Measurements from ENCODE around the gene SLC25A46. TPM values are rescaled to one million over a fixed set of nuclear protein-coding genes. Genes with fewer than 3 reads are reported as not detected.

Gene SLC25A46
- total RNA-seq, 1 donor from 2014 or later, result 43.6 TPM

DNA sequence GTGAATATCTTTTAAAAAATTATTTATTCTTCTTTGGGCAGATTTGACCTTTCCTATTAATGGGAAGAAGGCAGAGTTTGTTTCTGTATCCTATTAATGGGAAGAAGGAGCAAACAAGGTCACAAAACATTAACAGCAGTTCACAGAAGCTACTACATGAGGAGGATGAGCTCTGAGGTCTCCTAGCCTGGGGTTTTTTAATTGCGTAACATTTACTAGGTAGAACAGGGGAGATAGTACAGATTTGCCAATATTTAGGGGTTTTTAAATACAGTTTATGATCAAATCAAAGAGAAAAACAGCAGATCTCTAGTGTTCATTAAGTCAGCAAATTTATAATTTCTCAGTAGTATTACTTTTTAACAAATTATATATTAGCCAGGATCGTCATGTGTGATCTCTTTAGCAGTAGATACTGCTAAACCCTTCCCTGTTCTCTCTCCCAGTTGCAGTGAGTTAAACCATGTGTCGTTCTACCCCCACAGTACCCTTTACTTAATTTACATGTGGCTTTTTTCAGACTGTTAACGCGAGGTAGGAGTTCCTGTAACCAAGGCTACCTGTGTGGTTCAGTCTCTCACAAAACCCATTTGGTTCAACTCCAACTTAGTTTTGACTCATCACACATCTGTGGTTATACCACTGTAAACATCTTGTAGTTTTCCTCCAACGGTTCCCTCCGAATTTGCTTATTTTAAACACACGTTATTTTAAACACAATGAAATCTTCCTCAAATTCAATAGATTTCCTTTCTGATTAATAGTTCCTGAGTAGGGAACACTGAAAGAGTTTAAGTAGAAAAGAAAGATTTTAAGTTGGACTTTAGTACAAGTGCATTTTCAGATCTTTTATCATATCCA lies 13.3 kb downstream of the SLC25A46 start:
- H3K9ac ChIP-seq, result no peak overlapping the region
- no peaks in the 10 kb centered on the region for H3F3A ChIP-seq (ENCODE audit: low read depth)
- no peak overlapping the region for H3K4me2 ChIP-seq
- Mint-ChIP-seq H3K9me3 (no peaks in the 10 kb centered on the region), H3K4me1 (no peaks in the 10 kb centered on the region), H3K27me3 (ENCODE audit: insufficient read depth, low read depth) (no peaks in the 10 kb centered on the region), H3K27ac (no peak overlapping the region), H3K36me3 (peaks cover 2% of the 10 kb centered on the region), H3K4me3 (no peak overlapping the region)
- H3K9me3 ChIP-seq (ENCODE audit: low read depth), result no peaks in the 10 kb centered on the region
- no peak for DNase-seq (ENCODE audit: low spot score)
- H3K27me3 ChIP-seq, result no peaks in the 10 kb centered on the region
- peaks cover 8% of the 10 kb centered on the region for H3K36me3 ChIP-seq
- no peak overlapping the region for H3K4me3 ChIP-seq
- no peaks in the 10 kb centered on the region for H3K79me2 ChIP-seq (ENCODE audit: low read depth)
- TF ChIP-seq, protein P1, sequence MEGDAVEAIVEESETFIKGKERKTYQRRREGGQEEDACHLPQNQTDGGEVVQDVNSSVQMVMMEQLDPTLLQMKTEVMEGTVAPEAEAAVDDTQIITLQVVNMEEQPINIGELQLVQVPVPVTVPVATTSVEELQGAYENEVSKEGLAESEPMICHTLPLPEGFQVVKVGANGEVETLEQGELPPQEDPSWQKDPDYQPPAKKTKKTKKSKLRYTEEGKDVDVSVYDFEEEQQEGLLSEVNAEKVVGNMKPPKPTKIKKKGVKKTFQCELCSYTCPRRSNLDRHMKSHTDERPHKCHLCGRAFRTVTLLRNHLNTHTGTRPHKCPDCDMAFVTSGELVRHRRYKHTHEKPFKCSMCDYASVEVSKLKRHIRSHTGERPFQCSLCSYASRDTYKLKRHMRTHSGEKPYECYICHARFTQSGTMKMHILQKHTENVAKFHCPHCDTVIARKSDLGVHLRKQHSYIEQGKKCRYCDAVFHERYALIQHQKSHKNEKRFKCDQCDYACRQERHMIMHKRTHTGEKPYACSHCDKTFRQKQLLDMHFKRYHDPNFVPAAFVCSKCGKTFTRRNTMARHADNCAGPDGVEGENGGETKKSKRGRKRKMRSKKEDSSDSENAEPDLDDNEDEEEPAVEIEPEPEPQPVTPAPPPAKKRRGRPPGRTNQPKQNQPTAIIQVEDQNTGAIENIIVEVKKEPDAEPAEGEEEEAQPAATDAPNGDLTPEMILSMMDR (IDR thresholded peaks at IDR 0.05), result no peak
- TF ChIP-seq EZH2phosphoT487 (IDR thresholded peaks at IDR 0.05) (no peak), EZH2 (IDR thresholded peaks at IDR 0.05) (no peak)
- H4K20me1 ChIP-seq (ENCODE audit: low read depth), result no peaks in the 10 kb centered on the region
- no peak overlapping the region for H2AFZ ChIP-seq (replicated peaks)
- H3K4me1 ChIP-seq, result no peaks in the 10 kb centered on the region
- H3K27ac ChIP-seq, result no peak overlapping the region

DNA sequence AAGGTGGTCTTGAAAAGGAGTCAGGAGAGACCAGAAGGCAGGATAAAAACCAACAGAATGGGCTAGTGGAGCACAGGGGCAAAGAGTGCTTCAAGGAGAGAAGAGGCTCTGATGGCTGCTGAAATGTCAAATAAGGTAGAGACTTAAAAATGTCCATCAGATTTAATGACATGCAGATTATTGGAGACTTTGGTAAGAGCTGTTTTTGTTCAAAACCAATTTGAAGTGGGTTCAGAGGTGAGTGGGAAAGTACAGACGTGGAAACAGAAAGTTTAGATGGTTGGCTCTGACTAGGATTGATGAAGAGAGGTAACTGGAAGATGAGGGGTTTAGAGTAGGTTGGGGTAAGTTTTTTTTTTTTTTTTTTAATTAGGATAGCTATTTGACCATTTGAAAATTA lies 14.1 kb downstream of the SLC25A46 start:
- TF ChIP-seq, protein P1 (IDR thresholded peaks at IDR 0.05), result no peak
- TF ChIP-seq EZH2phosphoT487 (IDR thresholded peaks at IDR 0.05) (no peak), EZH2 (IDR thresholded peaks at IDR 0.05) (no peak)
- Histone ChIP-seq H3K4me1 (no peaks in the 10 kb centered on the region), H4K20me1 (ENCODE audit: low read depth) (no peaks in the 10 kb centered on the region), H3K36me3 (peaks cover 12% of the 10 kb centered on the region), H3K4me3 (no peak overlapping the region), H2AFZ (replicated peaks) (no peak overlapping the region), H3K27ac (no peak overlapping the region), H3K79me2 (ENCODE audit: low read depth) (no peaks in the 10 kb centered on the region), H3F3A (ENCODE audit: low read depth) (no peaks in the 10 kb centered on the region), H3K27me3 (no peaks in the 10 kb centered on the region), H3K9ac (no peak overlapping the region), H3K4me2 (no peak overlapping the region), H3K9me3 (ENCODE audit: low read depth) (no peaks in the 10 kb centered on the region)
- no peak for DNase-seq (ENCODE audit: low spot score)
- no peak overlapping the region for H3K4me3 Mint-ChIP-seq
- H3K9me3 Mint-ChIP-seq, result no peaks in the 10 kb centered on the region
- no peaks in the 10 kb centered on the region for H3K27me3 Mint-ChIP-seq (ENCODE audit: insufficient read depth, low read depth)
- H3K27ac Mint-ChIP-seq, result no peak overlapping the region
- peaks cover 2% of the 10 kb centered on the region for H3K36me3 Mint-ChIP-seq
- H3K4me1 Mint-ChIP-seq, result no peaks in the 10 kb centered on the region

DNA sequence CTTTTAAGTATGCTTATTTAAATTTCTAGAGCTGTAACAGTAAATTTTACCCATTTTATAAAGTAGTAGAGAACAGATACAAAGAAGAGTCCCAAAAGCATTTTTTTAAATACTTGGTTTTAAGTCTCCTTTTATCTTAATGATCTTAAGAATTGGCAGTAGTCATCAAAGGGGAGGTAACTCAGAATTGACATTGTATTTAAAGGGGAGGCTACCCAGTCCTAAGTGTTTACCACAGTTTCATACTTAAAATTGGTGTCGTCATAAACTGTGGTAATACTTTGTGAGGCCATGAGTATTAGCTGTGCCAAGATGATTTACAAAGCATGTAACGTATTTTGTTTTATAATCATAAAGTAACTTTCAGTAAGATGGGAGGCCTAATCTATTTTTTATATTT lies 14.8 kb downstream of the SLC25A46 start:
- no peak overlapping the region for H3K9ac ChIP-seq
- no peak for DNase-seq (ENCODE audit: low spot score)
- no peaks in the 10 kb centered on the region for H3K4me1 ChIP-seq
- no peak overlapping the region for H3K27ac ChIP-seq
- H2AFZ ChIP-seq (replicated peaks), result no peak overlapping the region
- Mint-ChIP-seq H3K4me1 (no peaks in the 10 kb centered on the region), H3K4me3 (no peak overlapping the region), H3K9me3 (no peaks in the 10 kb centered on the region), H3K27ac (no peak overlapping the region), H3K27me3 (ENCODE audit: insufficient read depth, low read depth) (no peaks in the 10 kb centered on the region), H3K36me3 (peaks cover 2% of the 10 kb centered on the region)
- no peaks in the 10 kb centered on the region for H4K20me1 ChIP-seq (ENCODE audit: low read depth)
- no peaks in the 10 kb centered on the region for H3K27me3 ChIP-seq
- H3K79me2 ChIP-seq (ENCODE audit: low read depth), result no peaks in the 10 kb centered on the region
- no peaks in the 10 kb centered on the region for H3F3A ChIP-seq (ENCODE audit: low read depth)
- TF ChIP-seq, protein P1 (IDR thresholded peaks at IDR 0.05), result no peak
- no peak for TF ChIP-seq EZH2phosphoT487 (IDR thresholded peaks at IDR 0.05)
- no peak for TF ChIP-seq EZH2 (IDR thresholded peaks at IDR 0.05)
- H3K9me3 ChIP-seq (ENCODE audit: low read depth), result no peaks in the 10 kb centered on the region
- no peak overlapping the region for H3K4me3 ChIP-seq
- H3K36me3 ChIP-seq, result peaks cover 12% of the 10 kb centered on the region
- H3K4me2 ChIP-seq, result no peak overlapping the region

All from neural progenitor cell (in vitro differentiated cells).